ENCODE data around the gene AGBL4.

GRCh38 chr1:50066806-50067205, 43.1 kb upstream of the AGBL4 start:
- no peak for TF ChIP-seq POLR2A (IDR thresholded peaks at IDR 0.05; ENCODE audit: low read depth, low read length)
- TF ChIP-seq POLR2AphosphoS5 (IDR thresholded peaks at IDR 0.05; ENCODE audit: low read depth, low read length): no peak
- no peak for TF ChIP-seq TAF1 (IDR thresholded peaks at IDR 0.05; ENCODE audit: borderline replicate concordance, low read depth, low read length)

Measured in GM12892 (cell line).